Activated CD4-positive, alpha-beta T cell treated with anti-CD3 and anti-CD28 coated beads, Interleukin-2, amount 10 ng/mL, durations not matched to agents 7 days and 5 days (primary cell): ENCODE data around the gene BAHCC1. TPM values are rescaled to one million over a fixed set of nuclear protein-coding genes. Genes with fewer than 3 reads are reported as not detected.

Source experiments
- CTCF ChIA-PET: fragments of 350-600 bp; sonication (Branson Sonifier 250); formaldehyde crosslinking; loops from one replicate; lab custom pipeline; 2021; ENCODE audit warnings: antibody characterized with exemption; lab: Charles Lee
- POLR2A ChIA-PET: fragments of 350-600 bp; sonication (Branson Sonifier 250); formaldehyde crosslinking; loops from one replicate; lab custom pipeline; 2021; ENCODE audit warnings: antibody characterized with exemption; lab: Charles Lee
- DNase-seq: peaks from one replicate; pipeline ENCODE4 v3.0.0-alpha.2; 2020
- H3K27ac Mint-ChIP-seq: one replicate; pipeline ENCODE4 v1.8.0; 2021; ENCODE audit warnings: mild to moderate bottlenecking, moderate library complexity, mixed read lengths
- H3K27me3 Mint-ChIP-seq: one replicate; pipeline ENCODE4 v1.8.0; 2021; ENCODE audit warnings: mixed read lengths
- H3K36me3 Mint-ChIP-seq: one replicate; pipeline ENCODE4 v1.8.0; 2021; ENCODE audit warnings: low read depth, mixed read lengths
- H3K4me1 Mint-ChIP-seq: one replicate; pipeline ENCODE4 v1.8.0; 2021; ENCODE audit warnings: mixed read lengths
- H3K4me3 Mint-ChIP-seq: one replicate; pipeline ENCODE4 v1.8.0; 2021; ENCODE audit warnings: mild to moderate bottlenecking, moderate library complexity, mixed read lengths
- H3K9me3 Mint-ChIP-seq: one replicate; pipeline ENCODE4 v1.8.0; 2021; ENCODE audit warnings: mixed read lengths
- total RNA-seq, 2 experiments: library from RNA; stranded (reverse); gene quantifications; one replicate each; pipeline ENCODE4 v1.2.3, GENCODE V29; 2021

BAHCC1 gene
- total RNA-seq, 2 experiments from 2014 or later: not detected

DNA sequence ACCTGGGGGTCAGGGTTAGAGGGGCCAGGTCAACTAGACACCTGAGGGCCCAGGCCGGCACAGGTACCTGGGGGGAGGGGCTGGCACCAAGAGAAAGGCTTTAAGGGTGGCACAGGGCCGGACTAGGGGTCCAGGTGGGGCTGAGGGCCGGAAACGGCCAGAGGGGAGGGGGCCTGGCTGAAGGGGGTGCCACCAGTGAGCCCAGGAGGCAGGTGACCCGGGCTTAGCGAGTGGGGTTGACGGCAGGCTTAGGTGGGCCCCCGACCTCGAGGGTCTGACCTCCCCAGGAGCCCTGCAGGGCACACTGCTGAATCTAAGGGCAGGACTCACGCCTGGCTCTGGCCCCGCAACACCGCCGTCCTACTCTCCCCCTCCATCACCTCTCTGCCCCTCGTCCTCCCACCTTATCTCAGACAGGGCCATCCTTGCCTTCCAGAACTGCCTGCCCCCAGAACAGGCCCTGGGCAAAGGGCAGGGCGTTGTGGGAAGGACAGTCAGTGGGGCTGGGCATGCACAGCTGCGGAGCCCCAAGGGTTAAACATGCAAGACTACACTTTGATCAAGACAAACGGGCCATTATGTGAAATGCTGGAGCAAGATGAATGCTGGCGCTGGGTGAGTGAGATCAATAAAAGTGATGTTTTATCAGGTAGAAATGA is 73.0 kb downstream of the BAHCC1 start:
- no peak overlapping the region for H3K4me3 Mint-ChIP-seq
- POLR2A ChIA-PET: no interaction called here
- no peaks in the 10 kb centered on the region for H3K27me3 Mint-ChIP-seq
- H3K36me3 Mint-ChIP-seq: no peaks in the 10 kb centered on the region
- no peak for DNase-seq
- CTCF ChIA-PET: no interaction called here
- H3K4me1 Mint-ChIP-seq: no peaks in the 10 kb centered on the region
- H3K27ac Mint-ChIP-seq: no peak overlapping the region
- H3K9me3 Mint-ChIP-seq: no peaks in the 10 kb centered on the region

DNA sequence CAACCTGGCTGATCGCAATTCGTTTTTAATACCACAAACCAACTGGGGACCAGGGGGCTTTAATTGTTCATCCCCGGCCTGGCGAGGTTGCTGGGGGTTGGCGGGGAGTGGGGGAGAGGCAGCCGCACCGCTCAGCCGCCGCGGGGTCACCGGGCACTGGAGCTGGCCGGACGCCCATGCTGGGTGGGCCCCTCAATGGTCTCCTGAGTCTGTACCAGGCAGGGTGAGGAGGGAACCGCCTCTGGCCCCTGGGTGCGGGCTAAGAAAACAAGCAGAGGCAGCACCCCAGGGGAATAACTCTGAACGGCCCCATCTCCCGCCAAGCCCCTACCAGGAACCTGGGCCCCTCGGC is 73.5 kb downstream of the BAHCC1 start:
- CTCF ChIA-PET: no interaction called here
- no peaks in the 10 kb centered on the region for H3K4me1 Mint-ChIP-seq
- H3K27me3 Mint-ChIP-seq: no peaks in the 10 kb centered on the region
- H3K4me3 Mint-ChIP-seq: no peak overlapping the region
- H3K9me3 Mint-ChIP-seq: no peaks in the 10 kb centered on the region
- POLR2A ChIA-PET: no interaction called here
- no peak for DNase-seq
- H3K27ac Mint-ChIP-seq: no peak overlapping the region
- no peaks in the 10 kb centered on the region for H3K36me3 Mint-ChIP-seq

DNA sequence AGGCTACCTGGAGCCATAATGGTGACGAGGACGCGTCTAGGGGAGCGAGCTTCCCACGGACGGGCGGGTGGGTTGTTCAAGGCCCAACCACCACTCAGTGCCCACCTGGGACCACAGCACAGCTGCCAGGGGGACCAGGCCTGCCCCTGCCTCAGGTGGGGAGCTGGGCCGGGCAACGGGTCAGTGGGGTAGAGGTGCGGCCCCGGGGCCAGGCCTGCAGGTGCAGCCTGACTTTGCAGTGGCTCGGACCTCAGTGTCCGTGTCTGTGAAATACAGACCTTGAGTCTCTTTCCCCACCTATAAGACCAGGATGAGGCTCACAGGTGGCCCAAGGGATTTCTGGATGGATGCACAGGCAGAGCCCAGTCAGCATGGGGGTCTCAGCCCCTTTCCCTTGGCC is 74.0 kb downstream of the BAHCC1 start:
- H3K4me3 Mint-ChIP-seq: no peak overlapping the region
- H3K9me3 Mint-ChIP-seq: no peaks in the 10 kb centered on the region
- no peak overlapping the region for H3K27ac Mint-ChIP-seq
- no peaks in the 10 kb centered on the region for H3K4me1 Mint-ChIP-seq
- ChIA-PET CTCF (no interaction called here), POLR2A (no interaction called here)
- DNase-seq: no peak
- no peaks in the 10 kb centered on the region for H3K27me3 Mint-ChIP-seq
- H3K36me3 Mint-ChIP-seq: no peaks in the 10 kb centered on the region

DNA sequence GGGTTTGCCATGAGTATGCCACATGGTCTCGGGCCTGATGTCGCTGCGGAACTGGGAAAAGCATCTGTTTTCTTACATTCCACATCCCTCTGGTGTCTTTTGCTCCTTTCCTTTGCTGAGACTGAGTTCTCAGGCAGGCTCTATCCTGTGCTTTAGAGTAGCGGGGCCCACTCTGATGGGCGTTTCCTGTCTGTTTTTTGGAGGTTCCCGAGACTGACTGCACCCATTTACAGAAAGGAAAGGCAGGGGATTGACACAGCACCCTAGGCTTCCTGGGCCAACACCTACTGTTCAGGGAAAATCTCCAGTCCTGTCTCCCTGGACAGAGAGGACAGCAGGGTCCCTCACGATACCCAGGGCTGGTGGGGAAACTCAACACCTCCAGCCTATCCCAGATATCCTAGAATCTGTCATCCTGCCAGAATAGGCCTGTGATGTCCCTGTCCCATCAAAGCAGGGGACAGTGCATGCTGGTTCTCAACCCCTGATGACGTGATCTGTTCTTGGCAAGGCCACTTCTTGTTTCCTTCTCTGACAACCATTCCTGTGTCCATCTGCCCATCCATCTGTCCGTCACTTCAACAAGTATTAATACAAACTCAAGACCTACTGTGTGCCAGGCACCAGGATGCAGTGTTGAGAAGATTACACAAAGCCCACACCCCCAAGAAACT is 75.2 kb downstream of the BAHCC1 start:
- Mint-ChIP-seq H3K4me1 (no peaks in the 10 kb centered on the region), H3K36me3 (no peaks in the 10 kb centered on the region), H3K27ac (no peak overlapping the region), H3K9me3 (no peaks in the 10 kb centered on the region), H3K4me3 (no peak overlapping the region), H3K27me3 (no peaks in the 10 kb centered on the region)
- CTCF ChIA-PET: no interaction called here
- DNase-seq: no peak
- POLR2A ChIA-PET: no interaction called here

DNA sequence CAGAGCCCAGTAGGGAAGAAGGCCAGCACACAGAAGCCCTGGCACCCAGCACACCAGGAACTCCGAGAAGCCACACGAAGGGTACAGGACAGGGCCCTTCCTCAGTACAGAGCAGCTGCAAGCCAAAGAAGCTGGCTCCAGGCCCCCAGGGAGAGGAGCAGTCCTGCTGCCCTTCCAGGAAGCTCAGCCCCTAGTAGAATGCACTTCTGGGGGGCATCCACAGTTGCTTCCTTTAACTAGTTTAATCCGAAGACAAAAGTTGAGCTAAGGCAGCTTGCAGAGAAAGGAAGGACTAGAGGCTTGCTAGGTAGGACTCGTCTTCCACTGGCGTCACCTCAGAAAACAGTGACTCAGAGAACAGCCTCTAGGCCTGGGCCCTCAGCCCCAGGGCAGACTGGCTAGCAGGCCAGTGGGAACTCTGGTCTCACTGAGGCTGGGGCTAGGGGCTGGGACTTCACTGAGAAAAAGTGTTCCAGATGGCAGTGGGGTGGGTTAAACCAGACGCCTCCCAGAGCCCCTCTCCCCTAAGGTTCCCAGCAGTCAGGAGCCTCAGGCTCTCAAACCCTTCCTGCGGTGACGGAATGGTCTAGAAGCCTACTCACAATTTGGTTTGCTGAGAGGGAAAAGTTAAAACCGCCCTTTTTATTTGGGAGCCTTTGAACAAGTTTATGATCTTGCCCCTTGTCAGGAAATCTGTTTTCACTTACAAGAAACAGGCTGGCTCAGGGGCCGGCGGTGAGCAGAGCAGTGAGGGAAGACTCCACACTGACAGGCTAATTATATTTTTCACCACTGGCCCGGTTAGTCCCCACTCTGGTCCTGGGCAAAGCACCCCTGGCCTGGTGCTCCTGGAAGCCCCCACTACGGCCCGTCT is 75.9 kb downstream of the BAHCC1 start:
- Mint-ChIP-seq H3K27me3 (no peaks in the 10 kb centered on the region), H3K27ac (no peak overlapping the region), H3K9me3 (no peaks in the 10 kb centered on the region), H3K4me3 (no peak overlapping the region), H3K4me1 (no peaks in the 10 kb centered on the region), H3K36me3 (no peaks in the 10 kb centered on the region)
- ChIA-PET CTCF (interaction anchor here (2.0 kb wide), 1 partner anchor 13 kb away, joined by 6 read pairs; no protein-coding TSS in a partner anchor), POLR2A (no interaction called here)
- DNase-seq: no peak

DNA sequence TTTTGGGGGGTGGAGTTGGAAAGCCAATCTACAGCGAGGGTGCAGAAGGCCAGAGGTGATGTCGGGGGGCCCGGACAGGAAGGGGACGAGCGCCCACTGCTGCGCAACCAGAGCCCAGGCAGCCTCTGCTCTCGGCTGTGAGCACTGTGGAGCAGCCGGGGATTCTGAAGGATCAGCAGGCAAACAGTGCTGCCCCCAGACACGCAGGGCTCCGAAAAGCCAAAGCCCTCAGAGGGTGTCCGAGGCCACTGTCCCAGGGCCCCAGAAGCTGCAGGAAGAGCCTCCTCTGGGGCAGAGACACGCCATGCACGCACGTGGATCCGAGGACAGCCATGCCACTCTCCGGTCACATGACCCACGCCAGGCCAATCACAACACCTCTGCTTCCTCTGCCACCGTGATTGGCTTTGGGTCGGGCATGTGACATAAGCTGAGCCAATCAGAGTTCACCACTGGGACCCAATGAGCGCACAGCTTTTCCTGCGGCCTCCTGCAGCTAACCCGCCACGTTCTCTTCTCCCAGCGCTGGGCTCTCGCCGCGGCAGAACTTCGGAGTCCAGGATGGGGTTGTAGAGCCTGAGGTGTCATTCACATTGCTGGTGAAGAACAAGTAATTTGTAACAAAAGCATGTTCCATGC is 76.7 kb downstream of the BAHCC1 start:
- Mint-ChIP-seq H3K27ac (no peak overlapping the region), H3K27me3 (no peaks in the 10 kb centered on the region), H3K9me3 (no peaks in the 10 kb centered on the region), H3K36me3 (no peaks in the 10 kb centered on the region), H3K4me3 (no peak overlapping the region), H3K4me1 (no peaks in the 10 kb centered on the region)
- peak; percentile 26 for DNase-seq
- POLR2A ChIA-PET: no interaction called here
- CTCF ChIA-PET: interaction anchor here (2.0 kb wide), 1 partner anchor 13 kb away, joined by 6 read pairs; no protein-coding TSS in a partner anchor

DNA sequence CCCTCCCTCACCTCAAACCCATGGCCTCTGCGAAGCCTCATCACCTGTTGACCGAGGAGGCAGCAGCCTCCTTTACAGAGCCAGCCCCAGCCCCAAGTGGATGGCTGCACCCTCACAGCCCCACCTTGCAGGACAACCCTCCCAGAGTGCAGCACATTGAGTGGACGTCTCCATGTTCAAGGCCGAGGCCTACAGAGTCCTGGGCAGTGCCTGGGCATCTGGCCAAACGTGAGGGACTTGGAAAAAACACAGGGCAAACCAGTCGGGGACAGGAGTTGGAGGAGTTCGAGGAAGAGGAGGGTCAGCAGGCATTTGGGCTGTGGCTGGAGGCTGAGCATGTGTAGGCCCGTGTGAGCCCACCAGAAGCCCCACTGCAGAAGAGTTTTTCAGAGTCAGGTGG is 77.8 kb downstream of the BAHCC1 start:
- H3K4me1 Mint-ChIP-seq: no peaks in the 10 kb centered on the region

DNA sequence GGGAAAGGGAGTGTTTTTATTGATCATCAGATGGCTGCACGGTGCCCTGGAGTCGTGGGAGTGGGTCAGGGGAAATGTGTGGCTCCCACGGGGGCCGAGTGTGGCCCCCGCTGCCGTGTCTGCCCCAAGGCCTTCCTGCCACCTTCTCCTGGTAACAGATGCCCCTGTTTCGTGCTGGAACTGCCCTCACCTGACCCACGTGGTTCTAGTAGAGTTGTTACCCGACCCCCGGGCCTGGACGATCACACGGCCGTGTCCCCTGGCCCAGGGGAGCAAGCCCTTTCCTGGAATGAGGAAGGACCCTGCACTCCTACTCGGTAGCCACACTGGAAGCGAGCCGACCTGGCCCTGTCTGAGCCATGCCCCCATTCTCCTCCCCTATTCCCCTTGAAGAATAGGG is 79.7 kb downstream of the BAHCC1 start:
- POLR2A ChIA-PET: no interaction called here
- H3K4me3 Mint-ChIP-seq: no peak overlapping the region
- H3K36me3 Mint-ChIP-seq: no peaks in the 10 kb centered on the region
- H3K27me3 Mint-ChIP-seq: peaks cover 7% of the 10 kb centered on the region
- DNase-seq: no peak
- no peaks in the 10 kb centered on the region for H3K4me1 Mint-ChIP-seq
- no peak overlapping the region for H3K27ac Mint-ChIP-seq
- H3K9me3 Mint-ChIP-seq: no peaks in the 10 kb centered on the region
- CTCF ChIA-PET: interaction anchor here (0.9 to 1.3 kb wide), 2 partner anchors 10 to 169 kb away, joined by 3 to 4 read pairs; no protein-coding TSS in a partner anchor

More for the DNA sequence above, 77.8 kb downstream of the BAHCC1 start:
- no peak overlapping the region for H3K4me3 Mint-ChIP-seq
- H3K36me3 Mint-ChIP-seq: no peaks in the 10 kb centered on the region
- H3K27me3 Mint-ChIP-seq: peaks cover 2% of the 10 kb centered on the region
- H3K9me3 Mint-ChIP-seq: no peaks in the 10 kb centered on the region
- no peak overlapping the region for H3K27ac Mint-ChIP-seq
- DNase-seq: no peak
- ChIA-PET POLR2A (no interaction called here), CTCF (interaction anchor here (2.0 kb wide), 1 partner anchor 12 kb away, joined by 6 read pairs; no protein-coding TSS in a partner anchor)

DNA sequence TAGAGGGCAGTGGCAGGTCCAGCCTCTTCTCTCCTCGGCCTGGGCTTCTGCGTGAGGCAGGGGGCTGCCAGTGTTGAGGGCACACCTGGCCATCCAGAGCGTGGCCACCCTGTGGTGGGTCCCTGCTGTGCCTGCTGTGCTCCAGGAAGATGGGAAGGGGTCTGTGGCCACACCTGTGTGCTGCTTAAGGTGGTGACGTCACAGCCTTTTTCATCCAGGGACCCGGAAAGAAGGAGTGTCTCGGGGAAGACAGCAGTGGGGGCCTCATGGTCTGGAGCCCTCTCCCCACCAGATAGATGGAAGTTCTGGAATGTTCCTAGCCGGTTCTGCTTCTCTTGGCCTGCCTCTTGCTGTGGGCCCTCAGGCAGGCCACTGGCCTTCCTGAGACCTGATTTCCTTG is 80.8 kb downstream of the BAHCC1 start:
- Mint-ChIP-seq H3K9me3 (no peaks in the 10 kb centered on the region), H3K27me3 (peaks cover 15% of the 10 kb centered on the region), H3K4me1 (peaks cover 2% of the 10 kb centered on the region), H3K36me3 (no peaks in the 10 kb centered on the region), H3K4me3 (no peak overlapping the region), H3K27ac (no peak overlapping the region)
- ChIA-PET CTCF (no interaction called here), POLR2A (no interaction called here)
- no peak for DNase-seq

DNA sequence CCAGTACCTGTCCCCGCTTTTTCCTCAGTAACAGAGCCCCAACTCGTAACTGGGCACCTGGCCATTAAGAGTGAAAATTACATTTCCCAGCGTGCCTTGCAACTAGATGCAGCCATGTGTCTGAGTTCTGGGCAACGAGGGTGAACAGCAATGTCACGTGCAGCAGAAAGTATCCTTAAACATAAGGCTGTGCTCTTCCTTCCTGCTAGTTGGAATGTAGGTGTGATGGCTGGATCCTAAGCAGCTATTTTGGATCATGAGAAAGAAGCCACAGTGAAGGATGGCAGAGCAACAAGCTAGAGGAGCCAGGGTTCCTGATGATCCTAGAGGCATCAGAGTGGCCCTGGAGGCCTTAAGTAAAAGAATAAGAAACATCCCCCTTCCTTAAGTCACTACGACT is 81.4 kb downstream of the BAHCC1 start:
- H3K36me3 Mint-ChIP-seq: no peaks in the 10 kb centered on the region
- H3K27me3 Mint-ChIP-seq: peaks cover 15% of the 10 kb centered on the region
- H3K4me1 Mint-ChIP-seq: peaks cover 2% of the 10 kb centered on the region
- ChIA-PET CTCF (no interaction called here), POLR2A (no interaction called here)
- no peak for DNase-seq
- no peak overlapping the region for H3K4me3 Mint-ChIP-seq
- no peak overlapping the region for H3K27ac Mint-ChIP-seq
- no peaks in the 10 kb centered on the region for H3K9me3 Mint-ChIP-seq

DNA sequence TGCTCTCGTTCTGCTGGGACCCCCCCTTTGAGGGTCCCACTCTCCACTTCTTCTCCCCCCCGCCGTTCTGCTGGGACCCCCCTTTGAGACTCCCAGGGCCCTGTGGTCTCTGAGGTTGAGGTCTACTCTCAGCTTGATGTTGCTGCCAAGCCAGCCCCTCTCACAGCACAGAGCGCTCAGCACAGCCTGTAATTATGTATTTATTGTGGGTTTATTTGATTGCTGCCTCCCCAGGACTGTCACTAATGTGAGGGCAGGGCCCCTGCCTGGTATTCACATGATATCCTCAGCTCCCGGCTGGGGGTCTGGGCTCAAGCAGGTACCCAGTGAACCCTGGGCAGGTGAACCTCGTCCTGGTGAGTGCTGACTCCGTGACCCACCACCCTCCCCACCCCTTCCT is 81.9 kb downstream of the BAHCC1 start:
- POLR2A ChIA-PET: no interaction called here
- H3K9me3 Mint-ChIP-seq: no peaks in the 10 kb centered on the region
- CTCF ChIA-PET: no interaction called here
- H3K4me1 Mint-ChIP-seq: peaks cover 5% of the 10 kb centered on the region
- H3K27ac Mint-ChIP-seq: no peak overlapping the region
- peaks cover 20% of the 10 kb centered on the region for H3K27me3 Mint-ChIP-seq
- H3K36me3 Mint-ChIP-seq: no peaks in the 10 kb centered on the region
- no peak overlapping the region for H3K4me3 Mint-ChIP-seq
- DNase-seq: no peak

DNA sequence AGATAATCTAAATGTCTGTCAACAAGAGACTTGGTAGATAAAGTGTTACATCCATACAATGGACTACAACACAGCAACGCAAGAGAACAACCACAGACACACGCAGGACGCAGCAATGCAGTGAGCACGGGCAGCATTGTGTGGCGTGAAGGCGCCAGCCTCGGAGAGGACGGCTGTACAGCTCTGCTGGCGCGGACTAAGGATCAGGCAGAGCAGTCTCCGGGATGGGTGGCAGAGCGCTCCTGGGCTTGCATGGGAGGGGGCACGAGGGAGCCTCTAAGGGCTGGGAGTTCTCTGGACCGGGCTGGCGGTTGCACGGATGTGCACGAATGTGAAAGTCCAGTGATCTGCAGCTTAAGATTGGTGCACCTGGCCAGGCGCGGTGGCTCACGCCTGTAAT is 82.9 kb downstream of the BAHCC1 start:
- Mint-ChIP-seq H3K9me3 (no peaks in the 10 kb centered on the region), H3K36me3 (no peaks in the 10 kb centered on the region), H3K27ac (no peak overlapping the region), H3K27me3 (peaks cover 30% of the 10 kb centered on the region), H3K4me1 (peaks cover 7% of the 10 kb centered on the region), H3K4me3 (no peak overlapping the region)
- CTCF ChIA-PET: no interaction called here
- POLR2A ChIA-PET: no interaction called here
- no peak for DNase-seq
